Panc1 (cell line): ENCODE data around the gene MYO1B. TPM values are rescaled to one million over a fixed set of nuclear protein-coding genes. Genes with fewer than 3 reads are reported as not detected.
A peak's percentile ranks its signal among the peaks of the same experiment; 100 is the strongest.

Source experiments
- ATAC-seq: fragments of 200-7000 bp; cut with Tn5 transposase; 2 replicates; pipeline ENCODE4 v1.9.1; 2020; ENCODE audit warnings: mild to moderate bottlenecking, moderate library complexity
- BruUV-seq: library from RNA; stranded (reverse); fragments of 400-500 nt; replicated peaks from 2 replicates; lab custom pipeline; 2021; lab: Mats Ljungman, UMichigan
- CTCF ChIA-PET: fragments of 300-600 bp; sonication (Branson Sonifier 250); formaldehyde crosslinking; loops from one replicate; lab custom pipeline; 2022; ENCODE audit warnings: antibody characterized with exemption; lab: Charles Lee
- POLR2A ChIA-PET: fragments of 300-600 bp; sonication (Branson Sonifier 250); formaldehyde crosslinking; loops from one replicate; lab custom pipeline; 2022; ENCODE audit warnings: antibody characterized with exemption; lab: Charles Lee
- DNase-seq: peaks from one replicate; pipeline ENCODE4 v3.0.0-alpha.2; 2010; ENCODE audit warnings: low read depth, low spot score
- H3K27ac ChIP-seq: 2 replicates; pipeline ENCODE4 v1.5.1; 2011; ENCODE audit warnings: mild to moderate bottlenecking, low read length, inconsistent platforms
- H3K27me3 ChIP-seq: fragments of 200-500 bp; sonication (Bioruptor generic); 2 replicates; pipeline ENCODE4 v1.6.0; 2014; ENCODE audit warnings: low read length, inconsistent platforms; ENCODE audit not compliant: control insufficient read depth, insufficient read depth
- H3K36me3 ChIP-seq: fragments of 200-500 bp; sonication (Bioruptor generic); 2 replicates; pipeline ENCODE4 v1.5.1; 2014; ENCODE audit warnings: inconsistent platforms, mild to moderate bottlenecking, low read length, moderate library complexity; ENCODE audit not compliant: control insufficient read depth, insufficient read depth
- H3K4me1 ChIP-seq: 2 replicates; pipeline ENCODE4 v1.5.1; 2011; ENCODE audit warnings: inconsistent platforms, mild to moderate bottlenecking, low read length, moderate library complexity; ENCODE audit not compliant: control insufficient read depth, insufficient read depth
- H3K4me3 ChIP-seq, 2 experiments: 2 replicates each; pipeline ENCODE4 v1.5.1; 2011 to 2012; ENCODE audit warnings: low read depth in 2 of 2, low read length in 2 of 2, mild to moderate bottlenecking in 2 of 2, inconsistent platforms in 1 of 2, moderate library complexity in 1 of 2
- H3K9me3 ChIP-seq: fragments of 200-500 bp; sonication (Bioruptor generic); 2 replicates; pipeline ENCODE4 v1.5.1; 2014; ENCODE audit warnings: low read depth, mild to moderate bottlenecking, inconsistent platforms, low read length, moderate library complexity; ENCODE audit not compliant: control insufficient read depth, insufficient read depth
- POLR2AphosphoS5 ChIP-seq: IDR thresholded peaks from 2 replicates; pipeline ENCODE4 v1.6.1; 2012; ENCODE audit warnings: mild to moderate bottlenecking, low read depth, low read length, moderate library complexity
- REST ChIP-seq, 2 experiments: IDR thresholded peaks; 2 replicates each; pipeline ENCODE4 v1.6.1; 2011 to 2012; ENCODE audit warnings: low read depth in 2 of 2, control low read depth in 1 of 2, low read length in 1 of 2, mild to moderate bottlenecking in 1 of 2, moderate library complexity in 1 of 2; ENCODE audit not compliant: insufficient read depth in 1 of 2
- SIN3A ChIP-seq: IDR thresholded peaks from 2 replicates; pipeline ENCODE4 v1.6.1; 2012; ENCODE audit warnings: low read depth, mild to moderate bottlenecking, low read length, moderate library complexity, borderline replicate concordance; ENCODE audit not compliant: insufficient read depth
- TCF7L2 ChIP-seq: IDR thresholded peaks from 2 replicates; pipeline ENCODE4 v1.6.1; 2011; ENCODE audit warnings: mild to moderate bottlenecking, low read depth, low read length, inconsistent platforms
- in situ Hi-C: cut with HindIII; loops from 2 replicates; pipeline ENCODE4 v1.10.0; 2016; ENCODE audit warnings: low sequenced_read_pairs, low pct_unique_long_range_greater_than_20kb
- intact Hi-C: fragments of 100-400 bp; cut with micrococcal nuclease; formaldehyde crosslinking; loops from one replicate; pipeline ENCODE4 v1.10.0; 2022; ENCODE audit not compliant: unreplicated experiment
- total RNA-seq: library from RNA; stranded (reverse); gene quantifications from one replicate; pipeline ENCODE4 v1.2.1, GENCODE V29; 2021; ENCODE audit not compliant: unreplicated experiment
- TF ChIP-seq, protein P1 (sequence below): fragments of 450-650 bp; IDR thresholded peaks from 2 replicates; pipeline ENCODE4 v1.5.1; 2017; ENCODE audit warnings: mild to moderate bottlenecking

MYO1B gene
- total RNA-seq, 1 experiment from 2014 or later = 51.5 TPM

GRCh38 chr2:191349990-191350389, 104.8 kb downstream of the MYO1B start:
- Histone ChIP-seq H3K4me3 (no peak overlapping the region), H3K27ac (no peak overlapping the region), H3K36me3 (no peaks in the 10 kb centered on the region; the same call in 1 of the 2 replicates), H3K9me3 (no peaks in the 10 kb centered on the region), H3K4me1 (no peaks in the 10 kb centered on the region), H3K27me3 (no peaks in the 10 kb centered on the region)
- ChIA-PET POLR2A (no interaction called here), CTCF (no interaction called here)
- no TSS peak for BruUV-seq
- ATAC-seq (no peak), DNase-seq (no peak)
- intact Hi-C loops = no loop called here
- in situ Hi-C loops = no loop called here
- TF ChIP-seq REST (IDR thresholded peaks at IDR 0.05; ENCODE audit: insufficient read depth in 1 of 2, low read depth in 2 of 2, low read length in 1 of 2) (no peak), TCF7L2 (no peak), POLR2AphosphoS5 (no peak), SIN3A (no peak)
- TF ChIP-seq, protein P1, sequence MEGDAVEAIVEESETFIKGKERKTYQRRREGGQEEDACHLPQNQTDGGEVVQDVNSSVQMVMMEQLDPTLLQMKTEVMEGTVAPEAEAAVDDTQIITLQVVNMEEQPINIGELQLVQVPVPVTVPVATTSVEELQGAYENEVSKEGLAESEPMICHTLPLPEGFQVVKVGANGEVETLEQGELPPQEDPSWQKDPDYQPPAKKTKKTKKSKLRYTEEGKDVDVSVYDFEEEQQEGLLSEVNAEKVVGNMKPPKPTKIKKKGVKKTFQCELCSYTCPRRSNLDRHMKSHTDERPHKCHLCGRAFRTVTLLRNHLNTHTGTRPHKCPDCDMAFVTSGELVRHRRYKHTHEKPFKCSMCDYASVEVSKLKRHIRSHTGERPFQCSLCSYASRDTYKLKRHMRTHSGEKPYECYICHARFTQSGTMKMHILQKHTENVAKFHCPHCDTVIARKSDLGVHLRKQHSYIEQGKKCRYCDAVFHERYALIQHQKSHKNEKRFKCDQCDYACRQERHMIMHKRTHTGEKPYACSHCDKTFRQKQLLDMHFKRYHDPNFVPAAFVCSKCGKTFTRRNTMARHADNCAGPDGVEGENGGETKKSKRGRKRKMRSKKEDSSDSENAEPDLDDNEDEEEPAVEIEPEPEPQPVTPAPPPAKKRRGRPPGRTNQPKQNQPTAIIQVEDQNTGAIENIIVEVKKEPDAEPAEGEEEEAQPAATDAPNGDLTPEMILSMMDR = peak; percentile 3; the same call in 1 of the 2 replicates

GRCh38 chr2:191350826-191351225, 105.6 kb downstream of the MYO1B start:
- no peaks in the 10 kb centered on the region for H3K27me3 ChIP-seq
- ATAC-seq (no peak), DNase-seq (no peak)
- CTCF ChIA-PET = no interaction called here
- H3K4me1 ChIP-seq = no peaks in the 10 kb centered on the region
- H3K9me3 ChIP-seq = no peaks in the 10 kb centered on the region
- no peaks in the 10 kb centered on the region; the same call in 1 of the 2 replicates for H3K36me3 ChIP-seq
- in situ Hi-C loops = no loop called here
- TF ChIP-seq POLR2AphosphoS5 (no peak), SIN3A (no peak), REST (IDR thresholded peaks at IDR 0.05; ENCODE audit: insufficient read depth in 1 of 2, low read depth in 2 of 2, low read length in 1 of 2) (no peak), TCF7L2 (no peak)
- TF ChIP-seq, protein P1 = no peak
- BruUV-seq = no TSS peak
- H3K4me3 ChIP-seq = no peak overlapping the region
- intact Hi-C loops = no loop called here
- no peak overlapping the region for H3K27ac ChIP-seq
- POLR2A ChIA-PET = no interaction called here
